HG02885 (cell line): Measurements from ENCODE around the gene AATK.
"Not testable (repeated sequence)": the region's sequence is repeated elsewhere in the genome, so short reads cannot be mapped to it uniquely, and the experiment has no call there.

Source experiments
- ATAC-seq: cut with Tn5 transposase; IDR thresholded peaks from one replicate; pipeline ENCODE4 v1.9.1; 2021; ENCODE audit warnings: mild to moderate bottlenecking; ENCODE audit not compliant: unreplicated experiment, poor library complexity

AATK gene

DNA sequence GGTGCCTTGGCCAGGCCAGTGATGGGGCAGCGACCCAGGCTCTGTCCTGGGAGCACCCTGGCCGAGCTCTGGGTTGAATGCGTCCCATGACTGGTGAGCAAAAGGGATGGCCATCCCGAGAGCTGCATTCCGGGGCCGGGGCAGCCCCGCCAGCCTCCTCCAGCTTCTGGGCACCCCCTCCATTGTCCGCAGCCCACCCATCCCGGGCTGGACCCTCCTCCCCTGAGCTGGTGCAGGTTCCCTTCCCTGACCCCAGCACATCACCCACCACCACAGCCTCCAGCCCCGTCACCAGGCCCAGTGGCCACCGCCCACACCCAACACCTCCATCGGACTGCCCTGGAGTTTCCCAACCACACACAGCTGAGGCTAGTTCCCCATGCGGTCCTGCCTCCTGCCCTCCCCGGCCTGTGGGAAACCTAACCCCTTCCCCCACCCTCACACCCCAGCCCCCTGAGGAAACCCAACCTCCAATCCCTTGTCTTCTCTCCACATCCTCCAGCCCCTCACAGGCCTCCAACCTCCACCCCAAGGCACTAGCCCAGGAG, 17.0 kb downstream of the AATK start:
- no peak for ATAC-seq

DNA sequence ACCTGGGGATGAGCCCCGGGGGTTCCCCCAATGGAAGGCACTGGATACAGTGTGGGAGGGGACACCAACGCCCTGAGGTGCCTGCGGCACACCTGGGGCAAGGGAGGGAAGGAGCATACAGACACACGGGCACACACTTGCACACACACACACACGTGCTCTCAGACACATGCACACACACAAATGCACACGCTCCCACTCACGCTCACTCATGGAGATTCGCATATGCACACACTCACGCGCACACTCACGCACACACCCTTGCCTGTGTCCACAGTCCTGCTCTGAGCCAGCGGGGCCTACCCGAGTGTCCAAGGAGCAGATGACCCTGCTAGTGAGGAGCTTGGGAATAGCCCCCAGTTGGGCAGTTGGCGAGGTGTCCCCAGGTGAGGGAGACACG, 17.4 kb downstream of the AATK start:
- no peak for ATAC-seq

DNA sequence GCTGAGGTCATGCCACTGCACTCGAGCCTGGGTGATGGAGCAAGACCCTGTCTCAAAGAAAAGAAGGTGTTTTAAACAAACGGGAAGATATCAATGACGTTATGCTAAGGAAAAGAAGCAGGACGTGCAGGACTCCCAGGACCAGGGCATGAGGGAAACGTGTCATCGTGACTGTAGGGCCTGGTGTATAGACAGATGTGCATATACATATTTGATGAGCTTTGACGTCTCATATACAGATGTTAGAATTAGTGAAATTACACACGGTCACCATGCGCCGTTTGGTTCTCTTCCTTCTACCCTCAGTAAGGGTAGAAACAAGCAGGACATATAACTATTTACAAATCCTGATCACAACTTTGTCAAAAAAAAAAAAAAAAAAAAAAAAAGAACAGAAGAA, 18.3 kb downstream of the AATK start:
- ATAC-seq: no peak

DNA sequence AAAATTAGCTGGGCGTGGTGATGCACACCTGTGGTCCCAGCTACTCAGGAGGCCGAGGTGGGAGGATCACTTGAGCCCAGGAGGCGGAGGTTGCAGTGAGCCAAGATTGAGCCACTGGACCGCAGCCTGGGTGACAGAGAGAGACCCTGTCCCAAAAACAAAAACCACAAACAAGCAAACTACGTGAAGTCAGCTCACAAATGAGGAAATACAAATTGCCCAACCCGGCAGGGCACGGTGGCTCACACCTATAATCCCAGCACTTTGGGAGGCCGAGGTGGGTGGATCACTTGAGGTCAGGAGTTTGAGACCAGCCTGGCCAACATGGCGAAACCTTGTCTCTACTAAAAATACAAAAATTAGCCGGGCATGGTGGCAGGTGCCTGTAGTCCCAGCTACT, 19.8 kb downstream of the AATK start:
- ATAC-seq: not testable (repeated sequence)

DNA sequence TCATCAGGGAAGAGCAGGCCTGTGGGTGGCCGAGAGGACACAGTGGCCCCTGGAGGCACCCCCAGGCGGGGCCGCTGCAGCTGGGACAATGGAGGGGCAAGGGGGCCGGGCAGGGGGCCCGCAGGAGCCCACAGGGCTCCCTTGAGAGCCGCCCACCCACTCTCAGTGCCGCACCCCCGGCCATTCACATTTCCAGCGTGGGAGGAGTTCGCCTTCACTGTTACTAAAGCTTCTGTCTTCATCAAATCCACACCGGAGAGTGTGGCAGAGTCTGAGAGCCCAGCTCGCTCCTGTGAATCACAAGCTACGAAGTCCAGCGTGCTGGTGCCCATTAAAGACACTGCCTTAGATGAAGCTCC, 21.6 kb downstream of the AATK start:
- no peak for ATAC-seq

DNA sequence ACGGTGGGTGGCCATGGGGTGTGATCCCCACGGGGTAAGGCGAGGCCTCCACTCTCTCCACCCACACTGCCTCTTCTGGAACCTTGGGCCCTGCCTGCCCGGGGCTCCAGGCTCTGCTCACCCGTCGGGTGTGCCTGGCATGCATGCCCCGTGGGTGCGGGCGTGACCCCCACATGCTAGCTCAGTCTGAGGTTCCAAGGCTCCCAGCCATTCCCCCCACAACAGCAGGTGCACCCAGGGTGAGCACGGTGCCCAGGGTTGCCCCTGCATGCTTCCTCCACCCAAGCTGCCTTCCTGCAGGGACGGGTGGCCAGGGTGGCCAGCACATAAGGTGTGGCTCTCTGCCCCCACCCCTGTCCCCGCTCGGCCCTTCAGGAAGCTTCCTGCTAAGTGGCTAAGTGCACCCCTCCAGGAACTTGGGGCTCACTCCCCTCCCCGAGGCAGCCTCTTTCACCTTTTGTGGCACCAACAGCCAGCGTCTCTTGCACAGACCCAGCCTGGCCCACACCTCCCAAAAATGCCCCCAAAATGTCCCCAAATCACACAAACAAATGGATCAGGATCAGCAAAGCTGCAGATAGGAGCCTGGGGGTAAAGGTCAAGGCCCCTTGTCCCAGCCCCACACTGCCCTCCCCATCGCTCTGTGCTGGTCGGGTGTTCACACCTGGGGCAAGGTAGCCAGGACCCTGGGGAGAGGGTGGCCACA, 22.2 kb downstream of the AATK start:
- ATAC-seq: no peak

DNA sequence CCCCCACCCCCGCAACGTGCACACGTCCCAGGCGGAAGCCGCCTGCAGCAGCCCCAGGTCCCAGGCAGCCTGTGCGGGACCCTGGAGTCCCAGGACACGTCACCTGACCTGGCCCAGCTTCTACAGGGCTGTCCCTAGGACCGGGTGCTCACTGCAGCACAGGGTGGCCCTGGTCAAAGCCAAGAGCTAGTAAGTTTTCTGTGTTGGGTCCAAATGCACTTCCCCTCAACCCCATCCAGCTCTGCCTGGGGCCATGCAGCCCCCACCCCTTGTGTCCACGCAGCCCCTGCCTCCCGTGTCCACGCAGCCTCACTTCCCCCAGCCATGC, 22.9 kb downstream of the AATK start:
- ATAC-seq: no peak

DNA sequence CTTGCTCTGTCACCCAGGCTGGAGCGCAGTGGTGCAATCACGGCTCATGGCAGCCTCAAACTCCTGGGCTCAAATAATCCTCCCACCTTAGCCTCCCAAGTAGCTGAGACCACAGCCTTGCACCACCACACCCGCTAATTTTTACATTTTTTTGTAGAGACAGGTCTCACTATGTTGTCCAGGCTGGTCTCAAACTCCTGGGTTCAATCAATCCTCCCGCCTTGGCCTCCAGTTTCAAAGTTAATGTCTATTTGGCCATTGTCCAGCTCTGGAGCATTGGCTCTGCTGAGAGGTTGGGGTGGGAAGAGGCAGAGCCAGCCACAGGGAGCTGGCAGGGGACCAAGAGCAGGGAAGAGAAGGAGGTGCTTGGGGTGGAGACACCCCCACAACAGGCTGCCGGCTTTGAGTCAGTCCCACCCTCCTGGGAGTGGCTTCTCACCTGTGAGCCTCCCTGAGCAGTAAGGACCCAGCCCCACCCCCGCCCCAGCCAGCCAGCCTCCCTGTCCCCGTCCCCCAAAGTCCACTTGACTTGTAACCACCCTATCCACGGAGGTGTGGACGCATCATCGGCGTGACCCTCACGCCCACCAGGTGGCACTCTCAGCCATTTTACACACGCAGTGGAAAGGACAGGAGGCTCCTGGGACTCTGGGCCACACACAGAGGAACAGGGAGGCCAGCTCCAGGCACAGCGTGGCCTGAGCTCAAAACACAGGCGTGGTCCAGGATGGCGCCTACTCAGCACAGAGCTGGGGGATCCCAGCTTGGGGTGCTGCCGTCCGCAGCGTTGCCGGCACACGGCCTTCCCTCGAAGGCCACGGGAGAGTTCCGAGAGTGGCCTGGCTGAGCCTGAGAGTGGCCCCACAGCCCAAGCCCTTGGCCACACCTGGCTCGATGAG, 23.5 kb downstream of the AATK start:
- ATAC-seq: no peak

DNA sequence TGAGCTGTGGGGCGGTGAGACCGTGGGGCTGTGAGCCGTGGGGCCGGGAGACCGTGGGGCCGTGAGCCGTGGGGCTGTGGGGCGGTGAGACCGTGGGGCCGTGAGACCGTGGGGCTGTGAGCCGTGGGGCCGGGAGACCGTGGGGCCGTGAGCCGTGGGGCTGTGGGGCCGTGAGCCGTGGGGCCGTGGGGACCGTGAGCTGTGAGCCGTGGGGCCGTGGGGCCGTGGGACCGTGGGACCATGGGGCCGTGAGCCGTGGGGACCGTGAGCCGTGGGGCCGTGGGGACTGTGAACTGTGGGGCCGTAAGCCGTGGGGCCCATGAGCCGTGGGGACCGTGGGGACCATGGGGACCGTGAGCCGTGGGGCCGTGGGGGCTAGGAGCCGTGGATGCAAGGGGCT, 25.3 kb downstream of the AATK start:
- no peak for ATAC-seq

DNA sequence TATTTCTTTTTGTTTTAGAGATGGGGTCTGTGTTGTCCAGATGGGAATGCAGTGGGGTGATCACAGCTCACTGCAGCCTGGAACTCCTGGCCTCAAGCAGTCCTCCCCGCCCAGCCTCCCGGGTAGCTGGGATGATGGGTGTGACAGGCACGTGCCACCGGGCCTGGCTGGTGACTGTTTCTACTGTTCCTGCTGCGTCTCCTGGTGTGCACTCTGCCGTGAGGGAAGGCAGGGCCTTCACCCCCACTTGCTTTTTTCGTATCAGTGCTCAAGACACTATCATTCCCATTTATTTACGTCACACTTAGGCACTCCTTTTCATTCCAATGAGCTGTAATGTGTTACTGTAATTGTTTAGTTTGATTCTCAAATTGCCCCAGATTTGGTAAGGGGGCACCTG, 26.0 kb downstream of the AATK start:
- ATAC-seq: no peak

DNA sequence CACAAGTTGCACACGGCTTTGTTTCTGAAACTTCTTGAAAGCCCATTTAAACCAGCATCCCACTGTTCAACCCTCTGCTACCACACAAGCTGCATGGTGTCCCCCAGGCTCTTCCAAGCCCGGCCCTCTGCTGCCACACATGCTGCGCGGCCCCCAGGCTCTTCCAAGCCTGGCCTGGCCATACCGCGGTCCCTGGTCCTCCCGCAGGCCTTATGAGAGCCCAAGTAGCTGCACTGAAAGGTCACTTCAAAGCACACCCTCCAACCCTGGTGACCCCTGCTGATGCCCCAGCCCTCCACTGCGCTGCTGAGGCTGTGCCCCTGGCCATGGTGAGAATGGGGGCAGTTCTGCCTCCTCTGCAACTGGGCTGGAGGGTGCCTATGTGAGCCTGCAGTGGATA, 26.6 kb downstream of the AATK start:
- ATAC-seq: no peak

DNA sequence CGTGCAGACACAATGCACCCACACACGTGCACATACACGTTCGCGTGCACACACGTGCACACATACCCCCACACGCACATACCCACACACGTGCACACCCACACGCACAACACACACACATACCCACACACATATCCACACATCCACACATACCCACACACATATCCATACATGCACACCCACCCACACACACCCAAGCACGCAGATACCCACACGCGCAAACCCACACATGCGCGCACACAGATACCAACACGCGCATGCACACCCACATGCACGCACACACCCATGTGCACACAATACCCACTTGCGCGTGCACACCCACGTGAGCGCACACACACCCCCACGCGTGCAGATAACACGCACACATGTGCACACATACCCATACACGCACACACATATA, 27.5 kb downstream of the AATK start:
- ATAC-seq: no peak

DNA sequence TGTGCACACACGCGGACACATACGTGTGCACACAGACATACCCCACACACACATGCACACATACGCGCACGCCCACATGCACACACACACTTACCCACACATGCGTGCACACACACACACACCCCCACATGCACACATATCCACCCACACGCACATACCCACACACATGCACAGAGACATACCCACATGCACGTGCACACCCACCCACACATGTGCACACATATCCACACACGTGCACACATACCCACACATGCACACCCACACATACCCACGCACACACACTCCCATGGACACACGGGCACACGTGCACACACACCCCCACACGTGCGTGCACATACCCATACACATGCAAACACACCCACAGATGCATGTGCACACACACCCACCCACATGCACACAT, 27.9 kb downstream of the AATK start:
- no peak for ATAC-seq

DNA sequence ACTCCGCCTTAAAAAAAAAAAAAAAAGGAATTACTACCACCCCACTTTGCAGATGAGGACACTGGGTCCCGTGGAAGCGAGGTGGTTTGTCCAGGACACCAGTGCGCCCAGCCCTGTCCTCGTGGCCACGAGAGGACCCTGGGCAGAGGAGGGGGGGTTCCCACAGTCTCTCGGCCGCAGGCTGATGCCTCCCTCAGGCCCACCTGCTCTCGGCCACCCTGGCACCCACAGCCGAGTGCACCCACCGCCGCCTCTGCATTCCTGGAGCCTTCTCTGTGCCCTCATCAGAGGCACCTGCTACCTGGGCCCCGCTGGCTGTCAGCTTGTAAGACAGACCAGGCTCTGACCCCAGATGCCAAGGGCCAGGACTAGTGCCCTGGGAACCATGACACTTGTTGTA, 28.8 kb downstream of the AATK start:
- ATAC-seq: no peak

DNA sequence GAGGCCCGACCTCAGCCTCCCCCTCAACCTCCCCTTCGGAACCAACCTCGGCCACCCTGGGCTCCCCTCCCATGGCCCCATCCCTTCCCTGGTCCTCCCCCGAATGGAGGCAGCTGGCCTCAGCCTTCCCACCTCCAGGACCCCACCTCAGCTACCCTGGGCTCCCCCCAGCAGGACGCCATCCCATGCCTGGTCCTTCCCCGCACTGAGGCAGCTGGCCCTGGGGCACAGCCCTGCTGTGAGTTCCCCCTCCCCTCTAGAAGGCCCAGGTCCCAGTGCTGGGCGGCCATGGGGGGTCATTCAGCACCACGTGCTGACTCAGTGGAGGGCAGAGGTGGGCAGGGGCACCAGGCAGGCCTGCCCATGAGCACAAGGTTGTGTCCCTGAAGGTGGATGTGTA, 29.7 kb downstream of the AATK start:
- no peak for ATAC-seq

DNA sequence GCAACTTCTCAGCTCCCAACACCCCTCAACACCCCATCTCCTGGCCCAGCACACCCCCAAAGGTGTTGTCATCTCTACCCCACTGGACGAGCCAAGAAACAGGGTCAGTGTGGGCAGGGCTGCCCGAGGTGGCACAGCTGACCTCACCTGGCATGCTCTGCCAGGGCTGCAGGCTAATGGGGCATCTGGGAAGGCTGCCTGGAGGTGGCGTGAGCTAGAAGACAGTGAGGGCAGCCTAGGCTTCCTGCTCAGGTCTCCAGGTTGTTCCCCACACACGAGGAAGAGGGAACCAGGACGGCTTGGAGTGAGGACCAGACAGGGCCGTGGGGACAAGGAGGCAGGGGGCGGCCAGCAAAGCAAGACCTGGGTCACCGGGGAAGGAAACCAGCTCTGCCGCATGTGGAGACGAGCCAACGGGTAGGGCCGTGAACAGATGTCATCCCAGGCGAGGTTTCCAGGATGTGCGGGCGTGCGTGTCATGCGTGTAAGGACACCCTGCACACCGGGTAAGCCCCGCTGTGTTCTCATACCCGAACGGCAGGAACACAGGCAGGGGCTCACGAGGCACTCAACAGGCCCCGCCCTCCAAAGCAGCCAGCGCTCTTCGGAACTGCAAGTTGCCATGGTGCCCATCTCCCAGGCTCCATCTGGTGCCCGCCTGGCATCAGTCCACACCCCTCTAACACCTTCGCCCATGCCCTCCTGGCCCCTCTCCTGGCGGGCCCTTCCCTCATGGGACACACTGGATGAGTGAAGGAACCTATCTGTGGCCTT, 30.3 kb downstream of the AATK start:
- no peak for ATAC-seq

DNA sequence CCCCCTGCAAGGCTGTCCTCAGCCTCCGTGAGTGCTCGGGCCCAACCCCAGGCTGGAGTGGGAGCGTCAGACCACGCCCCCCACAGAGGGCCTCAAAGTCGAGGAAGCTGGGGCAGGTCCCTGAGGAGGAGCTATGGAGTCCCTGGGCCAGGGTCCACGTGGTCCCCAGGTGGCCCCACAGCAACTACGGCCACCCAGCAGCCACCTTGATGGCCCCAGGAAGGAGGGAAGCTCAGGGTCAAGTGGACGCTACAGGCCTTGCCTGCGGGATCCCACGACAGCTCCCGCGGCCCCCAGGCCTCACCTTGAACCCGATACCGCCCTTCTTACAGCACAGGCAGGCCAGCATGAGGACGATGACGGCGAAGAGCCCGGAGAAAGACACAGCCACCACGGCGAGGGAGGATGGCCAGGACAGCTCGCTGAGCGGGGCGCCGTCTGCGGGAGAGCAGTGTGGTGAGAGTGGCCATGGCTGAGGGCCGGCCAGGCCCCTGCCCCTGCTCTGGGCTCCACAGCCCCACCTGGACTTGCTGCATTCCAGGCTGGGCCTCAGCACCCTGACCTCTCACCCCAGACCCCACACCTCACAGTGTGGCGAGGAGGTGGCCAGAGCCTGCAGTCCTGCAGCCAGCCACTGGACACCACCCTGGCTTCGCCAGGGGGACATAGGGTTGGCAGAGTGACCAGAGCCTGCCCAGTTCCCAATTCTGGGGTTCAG, 31.8 kb downstream of the AATK start:
- ATAC-seq: no peak

DNA sequence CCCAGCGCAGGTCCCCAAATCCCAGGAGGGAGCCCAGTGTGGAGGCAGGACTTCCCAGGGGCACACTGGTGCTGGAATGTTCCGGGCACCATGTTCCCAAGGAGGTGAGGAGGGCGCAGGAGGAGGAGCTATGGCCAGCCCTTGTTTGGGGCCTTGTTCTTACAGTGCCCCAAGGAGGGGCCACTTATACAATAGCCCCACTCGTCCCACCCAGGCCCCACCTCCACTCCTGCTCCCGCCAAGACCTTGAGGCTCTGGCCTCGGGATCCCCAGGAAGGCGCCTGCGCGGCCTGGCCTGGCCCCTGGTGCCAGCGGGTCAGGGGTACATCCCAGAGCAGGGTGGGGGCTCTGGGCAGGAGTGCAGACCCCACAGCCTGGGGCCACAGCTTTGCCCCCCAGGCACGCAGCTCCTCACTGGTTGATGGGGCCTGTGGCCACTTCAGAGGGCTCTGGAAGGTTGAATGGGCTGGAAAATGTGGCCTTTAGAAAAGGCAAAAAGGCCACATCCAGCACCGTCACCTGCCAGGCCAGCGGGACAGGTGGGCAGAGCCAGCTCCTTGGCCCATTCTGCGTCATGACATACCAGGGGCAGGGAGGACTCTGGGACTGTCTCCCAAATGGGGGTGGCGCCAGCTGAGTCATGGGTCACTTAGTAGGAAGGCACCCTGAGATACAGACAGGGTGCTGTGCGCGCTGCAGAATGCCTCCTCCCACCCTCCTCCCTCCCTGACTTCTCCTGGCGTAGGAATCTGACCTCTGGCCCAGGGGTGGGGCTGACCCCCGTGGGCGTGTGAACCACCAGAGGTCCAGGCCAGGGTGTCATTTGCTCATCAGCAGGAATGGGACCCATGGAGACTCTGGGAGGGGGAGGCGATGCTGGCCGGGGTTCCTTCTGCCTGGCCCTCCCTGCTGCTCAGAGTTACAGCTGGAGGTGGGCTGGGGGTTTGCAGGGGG, 33.0 kb downstream of the AATK start:
- ATAC-seq: no peak

DNA sequence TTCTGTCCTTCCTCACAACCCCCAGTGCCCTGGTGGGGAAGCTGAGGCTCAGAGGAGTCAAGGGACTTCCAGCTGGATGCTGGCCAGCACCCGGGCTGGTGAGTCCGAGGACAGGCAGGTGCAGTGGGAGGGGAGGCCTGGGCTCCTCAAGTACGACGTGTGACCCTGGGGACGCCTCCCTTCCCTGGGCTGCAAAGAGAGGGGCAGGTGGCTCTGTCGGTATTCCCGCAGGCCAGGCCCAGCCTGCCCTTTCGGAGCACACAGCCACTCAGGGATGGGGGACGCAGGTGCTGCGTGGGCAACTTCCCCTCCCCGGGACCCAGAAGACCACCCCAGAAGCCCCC, 33.9 kb downstream of the AATK start:
- ATAC-seq: no peak
